CD4-positive, CD25-positive, alpha-beta regulatory T cell (primary cell): ENCODE measurements around the gene CNGB1. TPM values are rescaled to one million over a fixed set of nuclear protein-coding genes. Genes with fewer than 3 reads are reported as not detected.
"Not testable (repeated sequence)": the region's sequence is repeated elsewhere in the genome, so short reads cannot be mapped to it uniquely, and the experiment has no call there.

Experiments
- ATAC-seq, 2 donors: fragments of 150-1000 bp; cut with Tn5 transposase; one replicate each; pipeline ENCODE4 v1.10.0; 2021; ENCODE audit warnings: low read depth in 2 of 2, moderate number of reproducible peaks in 2 of 2, moderate library complexity in 1 of 2
- DNase-seq, 3 donors: peaks; one replicate each; pipeline versions ENCODE4 v3.0.0 to v3.0.0-alpha.2; 2012 to 2022; ENCODE audit warnings: mixed read lengths in 1 of 3
- H3K27ac ChIP-seq: one replicate; pipeline ENCODE4 v1.7.0; 2013; ENCODE audit warnings: mild to moderate bottlenecking, low read length; ENCODE audit not compliant: insufficient read depth, poor library complexity, severe bottlenecking
- H3K27me3 ChIP-seq: one replicate; pipeline ENCODE4 v1.7.0; 2013; ENCODE audit warnings: low read length; ENCODE audit not compliant: control insufficient read depth, insufficient read depth
- H3K36me3 ChIP-seq: one replicate; pipeline ENCODE4 v1.7.0; 2013; ENCODE audit warnings: mild to moderate bottlenecking, low read length, moderate library complexity; ENCODE audit not compliant: control insufficient read depth, insufficient read depth
- H3K4me1 ChIP-seq: 2 replicates; pipeline ENCODE4 v1.7.0; 2013; ENCODE audit warnings: mild to moderate bottlenecking, low read length; ENCODE audit not compliant: insufficient read depth, control insufficient read depth, poor library complexity, severe bottlenecking
- H3K4me3 ChIP-seq: one replicate; pipeline ENCODE4 v1.7.0; 2013; ENCODE audit warnings: low read depth, mild to moderate bottlenecking, low read length, moderate library complexity
- H3K9me3 ChIP-seq, 2 experiments: 1 replicate in 1 of 2; 2 replicates in 1 of 2; pipeline ENCODE4 v1.7.0; 2013; ENCODE audit warnings: low read length in 2 of 2, mild to moderate bottlenecking in 1 of 2, moderate library complexity in 1 of 2; ENCODE audit not compliant: control insufficient read depth in 2 of 2
- H3K27ac Mint-ChIP-seq, 3 donors: one replicate each; pipeline ENCODE4 v1.8.0; 2020 to 2022; ENCODE audit warnings: mild to moderate bottlenecking in 3 of 3, mixed read lengths in 3 of 3, moderate library complexity in 2 of 3
- H3K27me3 Mint-ChIP-seq: one replicate; pipeline ENCODE4 v1.8.0; 2022; ENCODE audit warnings: mild to moderate bottlenecking, mixed read lengths
- H3K36me3 Mint-ChIP-seq: one replicate; pipeline ENCODE4 v1.8.0; 2020; ENCODE audit warnings: mixed read lengths
- H3K4me1 Mint-ChIP-seq, 4 donors: one replicate each; pipeline ENCODE4 v1.8.0; 2020 to 2022; ENCODE audit warnings: mixed read lengths in 4 of 4, mild to moderate bottlenecking in 1 of 4
- H3K4me3 Mint-ChIP-seq, 4 donors: one replicate each; pipeline ENCODE4 v1.8.0; 2020 to 2022; ENCODE audit warnings: mild to moderate bottlenecking in 4 of 4, mixed read lengths in 4 of 4, moderate library complexity in 3 of 4
- H3K9me3 Mint-ChIP-seq, 7 donors: one replicate each; pipeline ENCODE4 v1.8.0; 2020 to 2022; ENCODE audit warnings: mixed read lengths in 7 of 7, mild to moderate bottlenecking in 3 of 7, moderate library complexity in 2 of 7
- polyA plus RNA-seq, 4 donors: library from polyadenylated mRNA; unstranded; fragments of 300-500 nt; fragmentation: Illumina TruSeq; gene quantifications; one replicate each; pipeline ENCODE4 v1.2.3, GENCODE V29; 2021
- total RNA-seq: library from RNA; stranded (reverse); gene quantifications from one replicate; pipeline ENCODE4 v1.2.3, GENCODE V29; 2022

Gene CNGB1
- total and polyA plus RNA-seq, 5 donors from 2014 or later = not detected

- H3K36me3 Mint-ChIP-seq = peaks cover 21% of the 10 kb centered on the region
- H3K4me3 ChIP-seq = no peak overlapping the region
- DNase-seq (no peak), ATAC-seq (no peak)
- H3K4me1 ChIP-seq = no peaks in the 10 kb centered on the region
- no peaks in the 10 kb centered on the region for H3K27me3 Mint-ChIP-seq
- no peak overlapping the region for H3K4me3 Mint-ChIP-seq
- no peaks in the 10 kb centered on the region for H3K9me3 ChIP-seq
- H3K4me1 Mint-ChIP-seq = peaks cover 0 to 5% (median 1%) of the 10 kb centered on the region in 4 donors
- no peaks in the 10 kb centered on the region for H3K9me3 Mint-ChIP-seq
- peaks cover 48% of the 10 kb centered on the region for H3K36me3 ChIP-seq
- H3K27ac Mint-ChIP-seq = no peak overlapping the region
- H3K27ac ChIP-seq = no peak overlapping the region
- H3K27me3 ChIP-seq = no peaks in the 10 kb centered on the region
These were observed 40.0 kb upstream of the CNGB1 start for GRCh38 chr16:58010886-58011285.

- peaks cover 43% of the 10 kb centered on the region for H3K36me3 ChIP-seq
- no peak overlapping the region for H3K4me3 ChIP-seq
- H3K9me3 ChIP-seq = no peaks in the 10 kb centered on the region
- Mint-ChIP-seq H3K9me3 (no peaks in the 10 kb centered on the region), H3K36me3 (peaks cover 21% of the 10 kb centered on the region), H3K4me3 (peak overlapping the region in 1 of 4 donors; percentile 59), H3K27me3 (no peaks in the 10 kb centered on the region), H3K4me1 (peaks cover 0 to 9% (median 5%) of the 10 kb centered on the region in 4 donors), H3K27ac (peak overlapping the region in 2 of 3 donors; percentile 62)
- H3K27ac ChIP-seq = no peak overlapping the region
- DNase-seq = no peak
- no peak for ATAC-seq
- H3K27me3 ChIP-seq = no peaks in the 10 kb centered on the region
- H3K4me1 ChIP-seq = no peaks in the 10 kb centered on the region
These were observed 39.0 kb upstream of the CNGB1 start for GRCh38 chr16:58009856-58010416.

GRCh38 chr16:58004736-58005135 is 33.8 kb upstream of the CNGB1 start:
- ATAC-seq = not testable (repeated sequence)

GRCh38 chr16:58002936-58003335 is 32.0 kb upstream of the CNGB1 start:
- DNase-seq = no peak
- Histone ChIP-seq H3K4me1 (peaks cover 36% of the 10 kb centered on the region), H3K4me3 (no peak overlapping the region), H3K27me3 (no peaks in the 10 kb centered on the region), H3K9me3 (no peaks in the 10 kb centered on the region), H3K27ac (no peak overlapping the region), H3K36me3 (peaks cover 9% of the 10 kb centered on the region)
- Mint-ChIP-seq H3K27me3 (no peaks in the 10 kb centered on the region), H3K36me3 (peaks cover 17% of the 10 kb centered on the region), H3K4me3 (peak overlapping the region; percentile 24 to 93 (median 55)), H3K9me3 (no peaks in the 10 kb centered on the region), H3K27ac (peak overlapping the region in 1 of 3 donors; percentile 54), H3K4me1 (peaks cover 21 to 65% (median 34%) of the 10 kb centered on the region in 4 donors)
- no peak for ATAC-seq

More at GRCh38 chr16:58004736-58005135, 33.8 kb upstream of the CNGB1 start:
- Histone ChIP-seq H3K36me3 (peaks cover 16% of the 10 kb centered on the region), H3K4me1 (peaks cover 18% of the 10 kb centered on the region)
- H3K36me3 Mint-ChIP-seq = peaks cover 17% of the 10 kb centered on the region
- H3K9me3 Mint-ChIP-seq, H3K9me3 ChIP-seq, H3K4me3 ChIP-seq, H3K27me3 Mint-ChIP-seq, H3K27ac ChIP-seq, DNase-seq, H3K27me3 ChIP-seq, H3K4me3 Mint-ChIP-seq: not testable (repeated sequence)
- H3K4me1 Mint-ChIP-seq = peaks cover 16 to 47% (median 20%) of the 10 kb centered on the region in 4 donors
- peak overlapping the region in 1 of 3 donors; percentile 45 for H3K27ac Mint-ChIP-seq

GRCh38 chr16:58002416-58002800 is 31.5 kb upstream of the CNGB1 start:
- Mint-ChIP-seq H3K27ac (peak overlapping the region in 1 of 3 donors; percentile 54), H3K36me3 (peaks cover 17% of the 10 kb centered on the region)
- H3K27ac ChIP-seq = no peak overlapping the region

GRCh38 chr16:58001781-58002415 is 31.0 kb upstream of the CNGB1 start:
- Histone ChIP-seq H3K4me1 (peaks cover 46% of the 10 kb centered on the region), H3K27me3 (no peaks in the 10 kb centered on the region), H3K4me3 (peak overlapping the region; percentile 65), H3K27ac (peak overlapping the region; percentile 85), H3K36me3 (peaks cover 18% of the 10 kb centered on the region), H3K9me3 (no peaks in the 10 kb centered on the region)
- Mint-ChIP-seq H3K27me3 (no peaks in the 10 kb centered on the region), H3K4me3 (peak overlapping the region; percentile 91 to 95 (median 94)), H3K9me3 (no peaks in the 10 kb centered on the region), H3K27ac (peak overlapping the region in 2 of 3 donors; percentile 88 to 93), H3K4me1 (peaks cover 21 to 73% (median 38%) of the 10 kb centered on the region in 4 donors), H3K36me3 (peaks cover 14% of the 10 kb centered on the region)
- no peak for DNase-seq
- no peak for ATAC-seq

More at GRCh38 chr16:58002416-58002800, 31.5 kb upstream of the CNGB1 start:
- Histone ChIP-seq H3K36me3 (peaks cover 13% of the 10 kb centered on the region), H3K4me3 (no peak overlapping the region), H3K27me3 (no peaks in the 10 kb centered on the region), H3K9me3 (no peaks in the 10 kb centered on the region), H3K4me1 (peaks cover 41% of the 10 kb centered on the region)
- no peaks in the 10 kb centered on the region for H3K27me3 Mint-ChIP-seq
- peaks cover 21 to 70% (median 37%) of the 10 kb centered on the region in 4 donors for H3K4me1 Mint-ChIP-seq
- no peaks in the 10 kb centered on the region for H3K9me3 Mint-ChIP-seq
- DNase-seq = no peak
- ATAC-seq = no peak
- peak overlapping the region in 3 of 4 donors; percentile 74 to 94 (median 93) for H3K4me3 Mint-ChIP-seq

- Mint-ChIP-seq H3K36me3 (peaks cover 9% of the 10 kb centered on the region), H3K4me3 (peak within 1 kb of the TSS; percentile 91 to 95 (median 94)), H3K4me1 (peaks cover 21 to 71% (median 37%) of the 10 kb centered on the region in 4 donors), H3K9me3 (no peaks in the 10 kb centered on the region), H3K27ac (peak within 1 kb of the TSS; percentile 87 to 93 (median 88)), H3K27me3 (no peaks in the 10 kb centered on the region)
- peak; percentile 77 for ATAC-seq
- no peaks in the 10 kb centered on the region for H3K27me3 ChIP-seq
- peaks cover 23% of the 10 kb centered on the region for H3K36me3 ChIP-seq
- no peaks in the 10 kb centered on the region for H3K9me3 ChIP-seq
- H3K27ac ChIP-seq = peak within 1 kb of the TSS; percentile 85
- peaks cover 50% of the 10 kb centered on the region for H3K4me1 ChIP-seq
- peak within 1 kb of the TSS; percentile 65 for H3K4me3 ChIP-seq
- DNase-seq = peak; percentile 82 to 87 (median 87)
These were observed 30.1 kb upstream of the CNGB1 start, which contains the start of gene USB1 for GRCh38 chr16:58000706-58001676. TSS of gene USB1 (plus strand) at chr16:58001407. CDS start at chr16:58001484, 77 bp downstream.
